IPS-18c (cell line): ENCODE data around the gene SPP1.
A peak's percentile ranks its signal among the peaks of the same experiment; 100 is the strongest.
"Not testable (repeated sequence)": the region's sequence is repeated elsewhere in the genome, so short reads cannot be mapped to it uniquely, and the experiment has no call there.

Experiments used
- H3K4me3 ChIP-seq: 2 replicates; pipeline ENCODE4 v1.7.0; 2013; ENCODE audit warnings: low read depth, mild to moderate bottlenecking, low read length, moderate library complexity; ENCODE audit not compliant: insufficient read depth
- H3K9me3 ChIP-seq: one replicate; pipeline ENCODE4 v1.6.1; 2013; ENCODE audit warnings: mild to moderate bottlenecking, low read length, moderate library complexity; ENCODE audit not compliant: control insufficient read depth, insufficient read depth

The SPP1 gene

GRCh38 chr4:88006956-88007303, 31.4 kb downstream of the SPP1 start:
- peak overlapping the region; percentile 87 for H3K4me3 ChIP-seq
- no peaks in the 10 kb centered on the region for H3K9me3 ChIP-seq

GRCh38 chr4:88007304-88008121, 32.0 kb downstream of the SPP1 start, which contains the start of gene PKD2:
Gene PKD2 (plus strand): TSS chr4:88007635. CDS start chr4:88007734, 99 bp downstream.
- Histone ChIP-seq H3K4me3 (peak within 1 kb of the TSS; percentile 87), H3K9me3 (no peaks in the 10 kb centered on the region)

- Histone ChIP-seq H3K9me3 (no peaks in the 10 kb centered on the region), H3K4me3 (peak overlapping the region; percentile 87)
These were observed 32.7 kb downstream of the SPP1 start for GRCh38 chr4:88008122-88008742.

- no peaks in the 10 kb centered on the region for H3K9me3 ChIP-seq
- H3K4me3 ChIP-seq: peak overlapping the region; percentile 87
These were observed 33.2 kb downstream of the SPP1 start for GRCh38 chr4:88008743-88009171.

DNA sequence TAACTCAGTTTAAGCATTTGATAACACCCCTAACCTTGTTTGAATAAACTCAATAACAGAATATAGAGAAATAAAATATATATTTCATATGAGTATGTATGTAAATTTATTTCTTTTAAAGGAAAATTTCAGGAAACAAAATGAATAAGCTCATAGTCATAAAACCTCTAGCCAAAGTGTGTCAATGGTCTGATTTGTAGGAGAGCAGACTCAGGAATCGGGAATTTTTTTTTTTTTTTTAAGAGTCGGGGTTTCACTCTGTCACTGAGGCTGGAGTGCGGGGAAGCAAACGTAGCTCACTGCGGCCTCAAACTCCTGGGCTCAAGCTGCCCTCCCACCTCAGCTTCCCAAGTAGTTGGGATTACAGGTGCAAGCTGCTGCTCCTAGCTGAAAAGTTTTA, 34.4 kb downstream of the SPP1 start:
- no peak overlapping the region for H3K4me3 ChIP-seq
- H3K9me3 ChIP-seq: no peaks in the 10 kb centered on the region

DNA sequence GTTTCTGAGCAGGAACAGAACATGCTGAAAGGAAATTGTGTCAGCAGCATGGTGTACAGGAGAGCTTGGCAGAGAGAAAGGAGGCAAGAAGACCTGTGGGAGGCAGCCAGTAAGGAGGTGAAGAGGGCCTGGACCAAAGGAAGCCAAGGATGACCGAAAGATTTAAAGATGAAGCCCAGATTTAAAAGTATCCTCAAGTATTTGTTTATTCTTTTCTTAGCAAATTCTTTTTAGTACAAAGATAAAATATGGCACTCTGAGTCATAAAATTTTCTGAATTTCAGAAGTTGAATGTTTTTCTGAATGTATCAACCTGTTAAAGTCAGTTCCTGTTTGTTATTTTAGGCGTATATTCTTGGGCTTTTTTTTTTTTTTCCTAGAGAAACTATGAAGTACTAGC, 35.5 kb downstream of the SPP1 start:
- Histone ChIP-seq H3K4me3 (no peak overlapping the region), H3K9me3 (no peaks in the 10 kb centered on the region)

DNA sequence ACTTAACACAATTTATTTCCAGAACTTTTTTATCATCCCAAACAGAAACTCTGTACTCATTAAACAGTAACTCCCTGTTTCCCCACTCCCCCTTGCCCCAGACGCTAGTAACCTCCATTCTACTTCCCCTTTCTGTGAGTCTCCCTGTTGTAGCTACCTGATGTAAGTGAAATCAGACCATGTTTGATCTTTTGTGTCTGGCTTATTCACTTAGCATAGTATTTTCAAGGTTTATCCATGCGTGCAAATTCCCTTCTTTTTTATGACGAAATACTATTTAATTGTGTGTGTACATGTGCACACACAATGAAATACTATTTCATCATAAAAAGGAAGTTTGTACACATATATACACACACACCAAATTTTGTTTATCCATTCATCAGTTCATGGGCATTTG, 37.1 kb downstream of the SPP1 start:
- no peaks in the 10 kb centered on the region for H3K9me3 ChIP-seq
- no peak overlapping the region for H3K4me3 ChIP-seq

GRCh38 chr4:88014386-88014905, 38.9 kb downstream of the SPP1 start:
- Histone ChIP-seq H3K4me3 (no peak overlapping the region), H3K9me3 (no peaks in the 10 kb centered on the region)

GRCh38 chr4:88015659-88016295, 40.3 kb downstream of the SPP1 start:
- H3K4me3 ChIP-seq: no peak overlapping the region
- H3K9me3 ChIP-seq: no peaks in the 10 kb centered on the region

- Histone ChIP-seq H3K4me3 (no peak overlapping the region), H3K9me3 (no peaks in the 10 kb centered on the region)
These were observed 42.2 kb downstream of the SPP1 start for GRCh38 chr4:88017516-88018297.

DNA sequence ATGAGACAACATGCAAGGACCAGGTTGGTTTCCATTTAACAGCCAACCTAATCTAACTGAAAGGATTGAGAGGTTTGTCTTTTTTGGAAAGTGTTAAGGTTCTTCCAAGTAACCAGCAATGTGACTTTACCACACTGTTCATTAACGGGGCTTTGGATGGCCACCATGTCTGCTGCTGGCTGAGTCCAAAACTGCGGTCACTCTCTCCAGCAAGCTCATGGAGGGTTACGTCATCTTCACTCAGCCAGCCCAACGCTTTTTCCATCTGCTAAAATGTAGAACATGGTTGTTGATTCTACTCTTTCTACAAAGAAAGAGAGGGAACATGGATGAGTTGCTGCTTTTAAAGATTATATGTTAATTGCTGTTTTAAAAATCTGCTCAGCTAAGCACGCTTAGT, 43.0 kb downstream of the SPP1 start:
- no peaks in the 10 kb centered on the region for H3K9me3 ChIP-seq
- no peak overlapping the region for H3K4me3 ChIP-seq

- no peak overlapping the region for H3K4me3 ChIP-seq
These were observed 46.3 kb downstream of the SPP1 start for GRCh38 chr4:88021824-88022223.

DNA sequence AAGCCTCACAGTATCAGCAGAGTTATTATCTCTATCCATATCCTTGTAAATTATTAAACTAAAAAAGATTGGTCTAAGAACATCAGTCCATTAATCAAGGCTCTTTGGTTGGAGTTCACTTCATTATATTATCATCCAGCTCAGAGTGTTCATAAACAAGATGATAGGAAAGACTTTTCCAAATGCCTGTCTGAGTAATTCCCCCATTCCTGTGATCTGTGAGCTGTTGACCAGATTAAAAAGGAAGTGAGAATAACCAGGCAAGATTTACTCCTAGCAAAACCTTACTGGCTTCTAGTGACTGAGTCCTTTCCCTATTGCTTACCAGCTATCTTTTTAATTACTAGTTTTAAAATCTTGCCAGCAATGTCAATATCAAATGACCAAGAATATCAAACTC, 46.8 kb downstream of the SPP1 start:
- Histone ChIP-seq H3K9me3 (peaks cover 7% of the 10 kb centered on the region), H3K4me3 (no peak overlapping the region)

More at GRCh38 chr4:88021824-88022223, 46.3 kb downstream of the SPP1 start:
- H3K9me3 ChIP-seq: peaks cover 7% of the 10 kb centered on the region

DNA sequence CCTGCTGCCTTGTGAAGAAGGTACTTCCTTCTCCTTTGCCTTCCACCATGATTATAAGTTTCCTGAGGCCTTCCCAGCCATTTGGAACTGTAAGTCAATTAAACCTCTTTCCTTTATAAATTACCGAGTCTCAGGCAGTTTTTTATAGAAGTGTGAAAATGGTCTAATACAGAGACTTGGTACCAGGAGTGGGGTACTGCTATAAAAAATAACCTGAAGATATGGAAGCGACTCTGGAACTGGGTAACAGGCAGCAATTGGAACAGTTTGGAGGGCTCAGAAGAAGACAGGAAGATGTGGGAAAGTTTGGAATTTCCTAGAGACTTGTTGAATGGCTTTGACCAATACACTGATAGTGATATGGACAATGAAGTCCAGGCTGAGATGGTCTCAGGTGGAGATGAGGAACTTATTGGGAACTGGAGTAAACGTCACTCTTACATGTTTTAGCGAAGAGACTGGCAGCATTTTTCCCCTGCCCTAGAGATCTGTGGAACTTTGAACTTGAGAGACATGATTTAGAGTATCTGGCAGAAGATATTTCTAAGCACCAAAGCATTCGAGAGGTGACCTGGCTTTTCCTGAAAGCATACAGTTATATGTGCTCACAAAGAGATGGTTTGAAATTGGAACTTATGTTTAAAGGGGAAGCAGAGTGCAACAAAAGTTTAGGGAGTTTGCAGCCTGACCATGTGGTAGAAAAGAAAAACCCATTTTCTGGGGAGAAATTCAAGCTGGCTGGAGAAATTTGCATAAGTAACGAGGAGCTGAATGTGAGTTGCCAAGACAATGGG, 50.6 kb downstream of the SPP1 start:
- H3K9me3 ChIP-seq, H3K4me3 ChIP-seq: not testable (repeated sequence)

DNA sequence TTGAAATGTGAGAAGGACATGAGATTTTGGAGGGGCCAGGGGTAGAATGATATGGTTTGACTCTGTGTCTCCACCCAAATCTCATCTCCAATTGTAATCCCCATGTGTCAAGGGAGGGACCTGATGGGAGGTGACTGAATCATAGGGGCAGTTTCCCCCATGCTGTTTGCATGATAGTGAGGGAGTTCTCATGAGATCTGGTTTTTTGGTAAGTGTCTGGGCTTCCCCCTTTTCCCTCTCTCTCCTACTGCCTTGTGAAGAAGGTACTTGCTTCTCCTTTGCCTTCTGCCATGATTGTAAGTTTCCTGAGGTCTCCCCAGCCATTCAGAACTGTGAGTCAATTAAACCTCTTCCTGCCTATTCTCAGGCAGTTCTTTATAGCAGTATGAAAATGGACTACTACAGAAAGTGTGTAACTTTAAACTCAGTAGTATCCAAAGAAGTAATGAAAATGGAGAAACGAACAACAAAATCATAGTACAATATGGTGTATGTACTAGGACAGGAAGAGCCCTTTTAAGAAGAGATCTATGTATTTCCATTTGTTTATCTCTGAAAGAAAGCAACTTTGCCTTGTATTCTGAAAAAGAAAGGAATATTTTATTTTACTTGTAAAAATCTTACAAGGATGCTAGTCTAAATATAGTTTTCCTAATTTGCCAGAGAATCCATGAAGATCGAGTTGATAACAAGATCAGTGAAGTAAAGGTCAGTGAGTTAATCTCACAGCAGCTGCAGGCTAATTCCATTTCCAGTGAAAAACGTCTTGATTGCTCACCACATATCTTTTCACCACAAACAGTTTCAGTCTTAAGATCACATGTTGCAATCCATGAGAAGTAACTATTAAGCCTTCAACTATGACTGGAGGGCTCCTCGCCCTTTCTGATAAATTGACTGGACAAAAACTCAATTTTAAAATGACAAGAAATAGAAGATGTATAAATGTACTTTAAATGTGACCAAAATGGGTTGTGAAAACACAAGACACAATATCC, 52.4 kb downstream of the SPP1 start:
- Histone ChIP-seq H3K9me3 (peaks cover 7% of the 10 kb centered on the region), H3K4me3 (no peak overlapping the region)
